Measurements from ENCODE around the gene EZR. TPM values are rescaled to one million over a fixed set of nuclear protein-coding genes. Genes with fewer than 3 reads are reported as not detected.

The EZR gene
- total and polyA plus RNA-seq, 2 of the 8 experiments (the other 6 are each of a cell fraction or from before 2014, with no cell fraction given), result 122 to 286 TPM

DNA sequence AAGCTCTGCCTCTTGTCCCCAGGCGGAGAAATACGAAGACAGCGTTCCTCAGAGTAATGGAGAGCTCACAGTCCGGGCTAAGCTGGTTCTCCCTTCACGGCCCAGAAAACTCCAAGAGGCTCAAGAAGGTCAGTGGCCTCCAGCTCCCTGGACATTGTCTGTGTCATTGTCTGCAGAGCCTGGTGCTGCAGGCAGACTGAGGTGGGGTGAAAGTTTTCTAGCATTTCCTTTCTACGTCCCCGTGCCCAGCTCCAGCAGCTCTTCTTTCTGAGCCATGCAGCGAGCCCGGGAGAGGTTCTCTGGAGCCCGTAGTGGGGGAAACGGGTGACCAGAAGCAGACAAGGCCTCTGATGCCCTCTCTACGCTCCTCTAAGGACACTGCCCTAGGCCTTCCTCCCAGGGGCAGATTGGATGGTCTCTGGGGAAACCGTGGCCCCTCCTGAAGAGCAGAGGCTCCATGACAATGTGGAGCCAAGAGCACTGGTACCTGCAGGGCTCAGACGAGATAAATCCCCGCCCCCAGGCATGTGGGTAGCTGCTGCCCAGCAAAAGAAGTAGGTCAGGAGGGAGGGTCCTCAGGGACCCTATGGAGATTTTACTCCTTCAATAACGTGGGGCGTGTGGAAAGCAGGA, 58.4 kb downstream of the EZR start:
- Histone ChIP-seq H3K4me1 (replicated peaks in 1 of 4; ENCODE audit: control insufficient read depth in 3 of 4, insufficient read depth in 4 of 4, low read length in 3 of 4) (peaks cover 0 to 20% (median 10%) of the 10 kb centered on the region in 4 experiments; a peak in 6 of 7 replicates), H2BK20ac (ENCODE audit: low read length) (no peak overlapping the region), H4K20me1 (replicated peaks in 1 of 2; ENCODE audit: control insufficient read depth in 1 of 2, insufficient read depth in 2 of 2, low read length in 2 of 2) (peaks cover 0 to 5% of the 10 kb centered on the region in 2 experiments), H4K5ac (ENCODE audit: insufficient read length, low read depth, low read length) (no peak overlapping the region), H3K36me3 (ENCODE audit: control insufficient read depth in 2 of 4, insufficient read depth in 4 of 4, low read length in 3 of 4) (peaks cover 4 to 14% (median 6%) of the 10 kb centered on the region in 4 experiments; a peak in 7 of 8 replicates), H2AFZ (ENCODE audit: low read length) (no peak overlapping the region), H3K27ac (ENCODE audit: low read depth, low read length) (no peak overlapping the region), H2BK15ac (ENCODE audit: low read length) (0 out of 2 replicates have a peak overlapping the region, but pooled peaks have one; percentile 29), H4K8ac (ENCODE audit: extremely low read depth, insufficient read depth, low read length) (no peak overlapping the region), H3K4me3 (ENCODE audit: extremely low read depth in 1 of 4, insufficient read depth in 2 of 4, low read depth in 3 of 4, low read length in 4 of 4) (no peak overlapping the region), H3K9ac (replicated peaks in 1 of 4; ENCODE audit: extremely low read depth in 1 of 4, low read depth in 3 of 4, low read length in 3 of 4) (no peak overlapping the region), H3K23ac (ENCODE audit: insufficient read length) (no peak overlapping the region), H3K79me1 (ENCODE audit: low read depth, low read length) (no peaks in the 10 kb centered on the region), H3K9me3 (ENCODE audit: insufficient read depth in 2 of 2, low read depth in 1 of 2, low read length in 1 of 2) (no peaks in the 10 kb centered on the region), H2BK120ac (replicated peaks; ENCODE audit: low read depth, low read length) (no peak overlapping the region), H3K18ac (ENCODE audit: extremely low read depth, low read length) (peak overlapping the region; percentile 13; the same call in 1 of the 2 replicates), H2BK5ac (ENCODE audit: low read depth, low read length) (no peak overlapping the region), H3K4ac (replicated peaks; ENCODE audit: insufficient read length, low read depth, low read length) (no peak overlapping the region), H4K91ac (replicated peaks; ENCODE audit: insufficient read length, low read length) (no peak overlapping the region), H3K27me3 (replicated peaks in 1 of 4; ENCODE audit: control insufficient read depth in 3 of 4, extremely low read depth in 1 of 4, insufficient read depth in 3 of 4, low read length in 3 of 4) (no peaks in the 10 kb centered on the region), H2BK12ac (ENCODE audit: low read depth, low read length) (no peak overlapping the region; the same call in 1 of the 2 replicates), H3K14ac (ENCODE audit: insufficient read length) (no peak overlapping the region), H3K4me2 (ENCODE audit: insufficient read depth in 1 of 2, low read depth in 2 of 2, low read length in 2 of 2) (no peak overlapping the region), H3K23me2 (ENCODE audit: low read depth, low read length) (no peaks in the 10 kb centered on the region), H3K56ac (replicated peaks; ENCODE audit: insufficient read length, low read depth, low read length) (no peak overlapping the region), H2AK5ac (ENCODE audit: low read depth, low read length) (no peak overlapping the region), H3K79me2 (ENCODE audit: control insufficient read depth in 1 of 2, insufficient read depth in 2 of 2, low read length in 2 of 2) (no peaks in the 10 kb centered on the region)
- FAIRE-seq (no peak), DNase-seq (ENCODE audit: low read depth in 1 of 2, low spot score in 2 of 2) (peak in 1 of 2 experiments; percentile 53)
- ChIA-PET CTCF (ENCODE audit: partially characterized antibody) (interaction anchor here (0.8 to 1.8 kb wide), 6 partner anchors 9 to 70 kb away, joined by 3 to 5 read pairs (median 3); no protein-coding TSS in a partner anchor), POLR2A (ENCODE audit: partially characterized antibody) (interaction anchor here (0.6 to 6.0 kb wide), 4 partner anchors 9 to 219 kb away, joined by 3 to 39 read pairs (median 4); no protein-coding TSS in a partner anchor)
- WGBS, 2 experiments (ENCODE audit: extremely low coverage in 1 of 2, insufficient coverage in 1 of 2, insufficient read length in 1 of 2, insufficient replicate concordance in 2 of 2, low coverage in 1 of 2, low lambda C conversion rate in 2 of 2, missing lambda C conversion rate in 1 of 2), result 83% methylated on average over 14 of the region's 17 CpGs; no CpG with 5 or more reads in 1 of the 2 experiments
- no peak for TF ChIP-seq USF2 (IDR thresholded peaks at IDR 0.05; ENCODE audit: low read length)
- TF ChIP-seq MAFK (IDR thresholded peaks at IDR 0.05; ENCODE audit: low read depth, low read length), result no peak
- no peak for TF ChIP-seq ZNF274 (IDR thresholded peaks at IDR 0.05; ENCODE audit: borderline replicate concordance, extremely low read depth, low read length)
- no peak for TF ChIP-seq EGR1 (IDR thresholded peaks at IDR 0.05; ENCODE audit: borderline replicate concordance, low read depth, low read length)
- TF ChIP-seq HDAC6 (IDR thresholded peaks at IDR 0.05; ENCODE audit: low read depth, low read length), result no peak
- TF ChIP-seq SP1 (IDR thresholded peaks at IDR 0.05; ENCODE audit: low read depth, low read length), result no peak
- no peak for TF ChIP-seq TEAD4 (IDR thresholded peaks at IDR 0.05; ENCODE audit: low read depth, low read length)
- no peak for TF ChIP-seq BCL11A (IDR thresholded peaks at IDR 0.05; ENCODE audit: low read depth in 2 of 2, low read length in 2 of 2)
- TF ChIP-seq EZH2 (IDR thresholded peaks at IDR 0.05; ENCODE audit: low read depth, low read length, severe bottlenecking), result no peak
- TF ChIP-seq FOSL1 (IDR thresholded peaks at IDR 0.05; ENCODE audit: insufficient read depth, low read depth, low read length), result no peak
- TF ChIP-seq ATF3 (IDR thresholded peaks at IDR 0.05; ENCODE audit: insufficient read depth, low read depth, low read length), result no peak
